GM19099 (cell line): ENCODE data around the gene NEDD4.

Experiments used
- POLR2A ChIP-seq: IDR thresholded peaks from 3 replicates; pipeline ENCODE4 v1.6.1; 2011; ENCODE audit warnings: low read depth; ENCODE audit not compliant: insufficient read length; ENCODE audit errors: extremely low read depth

NEDD4 gene

GRCh38 chr15:55873024-55873720, 120.2 kb downstream of the NEDD4 start:
- TF ChIP-seq POLR2A, result no peak

- TF ChIP-seq POLR2A, result no peak
Measured at GRCh38 chr15:55872471-55872870, 120.9 kb downstream of the NEDD4 start.

GRCh38 chr15:55869660-55870059, 123.8 kb downstream of the NEDD4 start:
- TF ChIP-seq POLR2A, result no peak

- TF ChIP-seq POLR2A, result no peak
Measured at GRCh38 chr15:55868707-55869106, 124.7 kb downstream of the NEDD4 start.

- TF ChIP-seq POLR2A, result no peak
Measured at GRCh38 chr15:55863911-55864310, 129.5 kb downstream of the NEDD4 start.

GRCh38 chr15:55861115-55861514, 132.3 kb downstream of the NEDD4 start:
- TF ChIP-seq POLR2A, result no peak

- TF ChIP-seq POLR2A, result no peak
Measured at GRCh38 chr15:55860468-55860867, 132.9 kb downstream of the NEDD4 start.

- TF ChIP-seq POLR2A, result no peak
Measured at GRCh38 chr15:55859681-55860080, 133.7 kb downstream of the NEDD4 start.

GRCh38 chr15:55858661-55859060, 134.8 kb downstream of the NEDD4 start:
- no peak for TF ChIP-seq POLR2A

GRCh38 chr15:55856506-55857164, 136.8 kb downstream of the NEDD4 start:
- TF ChIP-seq POLR2A, result no peak

- TF ChIP-seq POLR2A, result no peak
Measured at GRCh38 chr15:55853134-55853533, 140.3 kb downstream of the NEDD4 start.

GRCh38 chr15:55846116-55846707, 147.2 kb downstream of the NEDD4 start:
- TF ChIP-seq POLR2A, result no peak

GRCh38 chr15:55835866-55836265, 157.5 kb downstream of the NEDD4 start:
- no peak for TF ChIP-seq POLR2A

GRCh38 chr15:55834331-55834730, 159.1 kb downstream of the NEDD4 start:
- TF ChIP-seq POLR2A, result no peak

- TF ChIP-seq POLR2A, result no peak
Measured at GRCh38 chr15:55829826-55830225, 163.6 kb downstream of the NEDD4 start.

- no peak for TF ChIP-seq POLR2A
Measured at GRCh38 chr15:55827955-55828354, 165.5 kb downstream of the NEDD4 start.
